T-helper 1 cell treated with Interleukin-12 subunit alpha and Interleukin-12 subunit beta and Interleukin-4 antibody, amounts not matched to agents 30 μg/mL and 1 μg/mL, for 36 hours (primary cell): ENCODE measurements around the gene COL9A3.

Source experiments
- H3K27ac Mint-ChIP-seq: one replicate; pipeline ENCODE4 v1.8.0; 2021; ENCODE audit warnings: mild to moderate bottlenecking, mixed read lengths
- H3K27me3 Mint-ChIP-seq: one replicate; pipeline ENCODE4 v1.8.0; 2021; ENCODE audit warnings: low read depth, mixed read lengths
- H3K36me3 Mint-ChIP-seq: one replicate; pipeline ENCODE4 v1.8.0; 2021; ENCODE audit warnings: low read depth, mixed read lengths
- H3K4me1 Mint-ChIP-seq: one replicate; pipeline ENCODE4 v1.8.0; 2021; ENCODE audit warnings: low read depth, mixed read lengths
- H3K4me3 Mint-ChIP-seq: one replicate; pipeline ENCODE4 v1.8.0; 2021; ENCODE audit warnings: mild to moderate bottlenecking, moderate library complexity, mixed read lengths
- H3K9me3 Mint-ChIP-seq: one replicate; pipeline ENCODE4 v1.8.0; 2021; ENCODE audit warnings: mixed read lengths

Gene COL9A3

GRCh38 chr20:62881662-62882395 is 65.0 kb downstream of the COL9A3 start:
- Mint-ChIP-seq H3K27ac (no peak overlapping the region), H3K4me3 (no peak overlapping the region)

DNA sequence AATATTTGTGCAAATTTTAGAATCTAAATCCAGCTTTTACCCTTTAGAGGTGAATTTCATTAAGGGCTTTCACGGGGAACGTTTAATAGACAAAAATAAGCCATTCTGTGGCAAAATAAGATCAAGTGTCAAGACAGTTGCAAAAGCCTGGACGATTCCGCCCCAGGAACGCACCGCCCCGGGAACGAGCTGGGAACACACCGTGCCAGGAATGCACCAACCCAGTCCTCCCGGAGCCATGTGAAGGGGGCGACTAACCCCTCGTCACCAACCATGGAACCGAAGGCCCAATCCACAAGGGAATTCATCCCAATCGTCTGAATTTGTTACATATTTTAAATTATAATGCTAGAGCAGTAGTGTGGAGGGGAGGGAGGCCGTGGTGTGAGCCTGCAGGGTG is 65.6 kb downstream of the COL9A3 start:
- Mint-ChIP-seq H3K9me3 (no peaks in the 10 kb centered on the region), H3K27me3 (no peaks in the 10 kb centered on the region), H3K27ac (no peak overlapping the region), H3K4me3 (no peak overlapping the region), H3K36me3 (peaks cover 12% of the 10 kb centered on the region), H3K4me1 (peaks cover 4% of the 10 kb centered on the region)

More at GRCh38 chr20:62881662-62882395, 65.0 kb downstream of the COL9A3 start:
- H3K9me3 Mint-ChIP-seq = no peaks in the 10 kb centered on the region
- no peaks in the 10 kb centered on the region for H3K27me3 Mint-ChIP-seq
- H3K4me1 Mint-ChIP-seq = peaks cover 1% of the 10 kb centered on the region
- peaks cover 9% of the 10 kb centered on the region for H3K36me3 Mint-ChIP-seq

GRCh38 chr20:62884556-62884955 is 67.7 kb downstream of the COL9A3 start:
- Mint-ChIP-seq H3K4me3 (no peak overlapping the region), H3K4me1 (peaks cover 3% of the 10 kb centered on the region), H3K27ac (no peak overlapping the region), H3K36me3 (peaks cover 19% of the 10 kb centered on the region), H3K9me3 (no peaks in the 10 kb centered on the region), H3K27me3 (no peaks in the 10 kb centered on the region)

GRCh38 chr20:62885046-62885895 is 68.4 kb downstream of the COL9A3 start:
- Mint-ChIP-seq H3K27me3 (no peaks in the 10 kb centered on the region), H3K4me1 (peaks cover 3% of the 10 kb centered on the region), H3K4me3 (no peak overlapping the region), H3K9me3 (no peaks in the 10 kb centered on the region), H3K36me3 (peaks cover 19% of the 10 kb centered on the region), H3K27ac (no peak overlapping the region)

- no peak overlapping the region for H3K4me3 Mint-ChIP-seq
- H3K27ac Mint-ChIP-seq = no peak overlapping the region
- peaks cover 7% of the 10 kb centered on the region for H3K4me1 Mint-ChIP-seq
- H3K9me3 Mint-ChIP-seq = no peaks in the 10 kb centered on the region
- no peaks in the 10 kb centered on the region for H3K27me3 Mint-ChIP-seq
- peaks cover 26% of the 10 kb centered on the region for H3K36me3 Mint-ChIP-seq
Observed at GRCh38 chr20:62885896-62886708, 69.3 kb downstream of the COL9A3 start.

- Mint-ChIP-seq H3K27ac (no peak overlapping the region), H3K9me3 (no peaks in the 10 kb centered on the region), H3K36me3 (peaks cover 27% of the 10 kb centered on the region), H3K27me3 (no peaks in the 10 kb centered on the region), H3K4me1 (peaks cover 13% of the 10 kb centered on the region), H3K4me3 (no peak overlapping the region)
Observed at GRCh38 chr20:62886709-62887058, 69.8 kb downstream of the COL9A3 start.

GRCh38 chr20:62887152-62887859 is 70.5 kb downstream of the COL9A3 start:
- H3K27ac Mint-ChIP-seq = no peak overlapping the region
- H3K4me3 Mint-ChIP-seq = no peak overlapping the region
- H3K4me1 Mint-ChIP-seq = peaks cover 17% of the 10 kb centered on the region
- peaks cover 32% of the 10 kb centered on the region for H3K36me3 Mint-ChIP-seq
- no peaks in the 10 kb centered on the region for H3K27me3 Mint-ChIP-seq
- no peaks in the 10 kb centered on the region for H3K9me3 Mint-ChIP-seq

DNA sequence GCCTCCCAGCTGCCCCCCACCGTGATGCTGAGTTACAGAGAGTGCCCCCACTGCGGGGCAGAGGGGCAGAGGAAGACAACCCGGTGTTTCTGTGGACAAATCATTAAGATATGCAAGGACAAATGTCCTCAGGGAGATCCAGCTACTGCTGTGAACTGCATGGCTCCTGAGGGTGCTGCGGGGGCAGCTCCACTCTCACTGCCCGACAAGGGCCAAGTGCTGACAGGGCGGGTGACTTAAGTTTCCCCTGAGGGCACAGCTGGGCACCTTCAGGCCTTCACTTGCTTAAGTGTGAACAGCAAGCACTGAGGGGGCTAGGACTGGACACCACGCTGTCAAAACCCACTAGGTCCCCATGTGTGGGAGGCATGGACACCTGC is 71.0 kb downstream of the COL9A3 start:
- Mint-ChIP-seq H3K4me3 (no peak overlapping the region), H3K27ac (no peak overlapping the region), H3K9me3 (no peaks in the 10 kb centered on the region), H3K36me3 (peaks cover 36% of the 10 kb centered on the region), H3K4me1 (peaks cover 22% of the 10 kb centered on the region), H3K27me3 (no peaks in the 10 kb centered on the region)

- Mint-ChIP-seq H3K9me3 (no peaks in the 10 kb centered on the region), H3K27ac (no peak overlapping the region), H3K4me1 (peaks cover 24% of the 10 kb centered on the region), H3K27me3 (no peaks in the 10 kb centered on the region), H3K4me3 (no peak overlapping the region), H3K36me3 (peaks cover 39% of the 10 kb centered on the region)
Observed at GRCh38 chr20:62888406-62888805, 71.6 kb downstream of the COL9A3 start.

DNA sequence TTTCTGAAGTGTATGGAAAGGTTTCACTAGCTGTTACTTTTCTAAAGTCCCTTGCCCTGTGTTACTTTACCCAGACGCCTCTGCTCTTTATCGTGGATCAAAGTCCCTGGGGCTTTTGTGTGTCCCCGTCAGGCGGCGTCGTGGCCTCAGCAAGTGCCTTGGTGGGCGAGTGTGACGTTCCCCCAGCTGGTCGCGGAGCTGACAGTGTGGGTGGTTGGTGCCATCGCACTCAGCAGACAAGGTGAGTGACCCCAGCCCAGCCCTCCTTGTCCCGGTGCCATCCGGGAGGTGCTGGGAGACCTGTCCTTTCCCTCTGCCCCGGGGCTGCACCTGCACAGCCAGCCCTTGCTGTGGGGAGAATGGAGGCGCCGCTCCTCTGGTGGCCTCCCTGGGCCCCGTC is 72.1 kb downstream of the COL9A3 start:
- Mint-ChIP-seq H3K36me3 (peaks cover 44% of the 10 kb centered on the region), H3K4me1 (peaks cover 24% of the 10 kb centered on the region), H3K9me3 (no peaks in the 10 kb centered on the region), H3K4me3 (no peak overlapping the region), H3K27me3 (no peaks in the 10 kb centered on the region), H3K27ac (no peak overlapping the region)

DNA sequence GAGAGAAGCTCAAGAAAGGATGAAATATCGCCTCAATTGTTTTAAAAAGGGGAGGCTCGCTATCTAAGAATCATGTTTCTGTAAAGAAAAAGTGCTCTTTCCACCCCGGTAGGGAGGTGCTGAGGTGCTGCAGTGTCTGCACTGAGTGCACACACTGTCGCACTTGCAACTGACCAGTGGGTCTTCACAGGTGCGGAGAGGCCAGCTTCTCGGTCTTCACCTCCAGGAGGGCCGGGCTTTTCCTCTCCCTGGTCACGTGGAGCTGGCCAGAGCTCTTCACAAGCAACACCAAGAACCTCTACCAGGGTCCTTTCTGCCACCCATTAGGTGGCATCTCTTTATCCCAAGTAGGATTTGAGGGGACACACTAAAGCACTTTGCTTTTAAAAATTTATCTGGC is 72.6 kb downstream of the COL9A3 start:
- no peak overlapping the region for H3K4me3 Mint-ChIP-seq
- no peaks in the 10 kb centered on the region for H3K9me3 Mint-ChIP-seq
- peaks cover 24% of the 10 kb centered on the region for H3K4me1 Mint-ChIP-seq
- no peaks in the 10 kb centered on the region for H3K27me3 Mint-ChIP-seq
- no peak overlapping the region for H3K27ac Mint-ChIP-seq
- H3K36me3 Mint-ChIP-seq = peaks cover 49% of the 10 kb centered on the region

DNA sequence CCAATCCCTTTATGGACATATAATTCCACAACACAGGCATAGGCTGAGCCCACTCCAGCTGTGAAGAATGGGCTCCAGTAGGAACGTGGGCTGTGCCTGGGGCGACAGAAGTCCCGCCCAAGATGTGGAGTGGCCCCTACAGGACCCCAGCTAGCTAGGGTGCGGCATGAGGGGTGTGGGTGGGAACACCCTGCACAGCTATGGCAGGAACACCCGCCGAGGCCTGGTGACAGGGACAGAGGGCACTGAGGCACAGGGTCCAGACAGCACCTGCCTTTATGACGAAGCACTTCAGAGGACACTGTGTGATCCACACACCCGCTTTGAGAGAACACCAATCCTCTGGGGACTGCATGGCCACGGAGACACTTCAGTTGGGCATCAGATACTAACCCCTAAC is 73.0 kb downstream of the COL9A3 start:
- H3K27me3 Mint-ChIP-seq = no peaks in the 10 kb centered on the region
- peaks cover 24% of the 10 kb centered on the region for H3K4me1 Mint-ChIP-seq
- H3K27ac Mint-ChIP-seq = no peak overlapping the region
- H3K9me3 Mint-ChIP-seq = no peaks in the 10 kb centered on the region
- H3K4me3 Mint-ChIP-seq = no peak overlapping the region
- H3K36me3 Mint-ChIP-seq = peaks cover 52% of the 10 kb centered on the region

GRCh38 chr20:62890444-62890843 is 73.6 kb downstream of the COL9A3 start:
- Mint-ChIP-seq H3K9me3 (no peaks in the 10 kb centered on the region), H3K4me1 (peaks cover 24% of the 10 kb centered on the region), H3K36me3 (peaks cover 55% of the 10 kb centered on the region), H3K27me3 (no peaks in the 10 kb centered on the region), H3K27ac (peak overlapping the region; percentile 71), H3K4me3 (no peak overlapping the region)
